Esophagus muscularis mucosa (tissue), 4 donors: ENCODE results near the gene FANCE. TPM values are rescaled to one million over a fixed set of nuclear protein-coding genes. Genes with fewer than 3 reads are reported as not detected.

Source experiments
- DNase-seq: peaks from one replicate; pipeline ENCODE4 v3.0.0-alpha.2; 2017; ENCODE audit errors: extremely low spot score
- H3K27ac ChIP-seq, 4 donors: fragments of 200-600 bp; sonication (generic); replicated peaks in 1 of 4; 1 replicate in 3 of 4; 2 replicates in 1 of 4; pipeline ENCODE4 v1.5.1; 2016 to 2019; ENCODE audit warnings: mild to moderate bottlenecking in 1 of 4
- H3K27me3 ChIP-seq, 4 donors: fragments of 200-600 bp; sonication (generic); one replicate each; pipeline versions ENCODE4 v1.5.1 to v1.6.0; 2016 to 2019
- H3K36me3 ChIP-seq, 4 donors: fragments of 200-600 bp; sonication (generic); one replicate each; pipeline ENCODE4 v1.5.1; 2016 to 2019
- H3K4me1 ChIP-seq, 4 donors: fragments of 200-600 bp; sonication (generic); one replicate each; pipeline ENCODE4 v1.5.1; 2016 to 2019
- H3K4me3 ChIP-seq, 4 donors: fragments of 200-600 bp; sonication (generic); 1 replicate in 2 of 4; 2 replicates in 2 of 4; pipeline ENCODE4 v1.5.1; 2016 to 2019; ENCODE audit warnings: mild to moderate bottlenecking in 4 of 4, moderate library complexity in 1 of 4
- H3K9me3 ChIP-seq, 4 donors: fragments of 200-600 bp; sonication (generic); 1 replicate in 3 of 4; 2 replicates in 1 of 4; pipeline ENCODE4 v1.5.1; 2016 to 2019
- EP300 ChIP-seq: sonication (generic); formaldehyde crosslinking; IDR thresholded peaks from one replicate; pipeline ENCODE4 v1.6.1; 2017; ENCODE audit warnings: antibody characterized with exemption
- POLR2A ChIP-seq: fragments of 450-650 bp; IDR thresholded peaks from one replicate; pipeline ENCODE4 v1.6.1; 2017; ENCODE audit warnings: antibody characterized with exemption, moderate library complexity, mild to moderate bottlenecking, low read depth
- POLR2AphosphoS5 ChIP-seq, 2 donors: sonication (generic); formaldehyde crosslinking; IDR thresholded peaks; one replicate each; pipeline ENCODE4 v1.6.1; 2017; ENCODE audit warnings: antibody characterized with exemption in 2 of 2
- WGBS: methylation state at CpG from one replicate; pipeline ENCODE4 v1.1.5; 2018; 5-methylcytosine and 5-hydroxymethylcytosine counted together
- intact Hi-C: fragments of 100-400 bp; cut with DNase I; formaldehyde crosslinking; loops from one replicate; pipeline ENCODE4 v1.15.1; 2023
- total RNA-seq, 4 donors: library from RNA; depleted of rRNA; stranded (reverse); fragments of >200 nt; gene quantifications; one replicate each; pipeline versions ENCODE4 v1.1.0 to v1.2.1, GENCODE V29; 2016
- TF ChIP-seq, protein P1 (sequence below), 3 experiments: fragments of 200-600 bp in 2 of 3; fragments of 450-650 bp in 1 of 3; sonication (generic) in 2 of 3; IDR thresholded peaks; one replicate each; pipeline ENCODE4 v1.5.1; 2017 to 2019; ENCODE audit warnings: antibody characterized with exemption in 3 of 3, mild to moderate bottlenecking in 2 of 3, moderate library complexity in 1 of 3

Gene FANCE
- total RNA-seq, 4 donors from 2014 or later: 1.7 to 6.3 (median 5.0) TPM

DNA sequence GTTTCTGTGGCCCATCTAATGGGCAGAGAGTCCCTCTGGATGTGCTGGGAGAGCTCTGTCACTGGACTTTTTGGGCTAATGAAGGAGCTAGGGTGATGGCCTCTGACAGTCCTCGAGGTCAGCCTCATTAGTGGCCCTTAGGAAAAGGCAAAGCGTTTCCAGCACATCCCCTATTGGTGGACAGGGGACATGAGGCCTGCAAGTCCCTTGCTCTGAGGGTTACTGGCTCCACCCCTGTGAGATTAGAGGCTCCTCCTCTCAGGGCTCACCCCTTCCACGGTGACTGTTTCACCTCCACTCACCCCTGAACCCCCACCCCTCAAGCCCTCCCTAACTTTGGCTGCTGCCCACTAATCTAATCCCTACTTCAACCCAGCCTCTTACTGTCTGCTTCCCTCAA, 12.8 kb upstream of the FANCE start:
- no peak for TF ChIP-seq POLR2AphosphoS5 (IDR thresholded peaks at IDR 0.05)
- TF ChIP-seq EP300: no peak
- no peak for TF ChIP-seq POLR2A
- TF ChIP-seq, protein P1, sequence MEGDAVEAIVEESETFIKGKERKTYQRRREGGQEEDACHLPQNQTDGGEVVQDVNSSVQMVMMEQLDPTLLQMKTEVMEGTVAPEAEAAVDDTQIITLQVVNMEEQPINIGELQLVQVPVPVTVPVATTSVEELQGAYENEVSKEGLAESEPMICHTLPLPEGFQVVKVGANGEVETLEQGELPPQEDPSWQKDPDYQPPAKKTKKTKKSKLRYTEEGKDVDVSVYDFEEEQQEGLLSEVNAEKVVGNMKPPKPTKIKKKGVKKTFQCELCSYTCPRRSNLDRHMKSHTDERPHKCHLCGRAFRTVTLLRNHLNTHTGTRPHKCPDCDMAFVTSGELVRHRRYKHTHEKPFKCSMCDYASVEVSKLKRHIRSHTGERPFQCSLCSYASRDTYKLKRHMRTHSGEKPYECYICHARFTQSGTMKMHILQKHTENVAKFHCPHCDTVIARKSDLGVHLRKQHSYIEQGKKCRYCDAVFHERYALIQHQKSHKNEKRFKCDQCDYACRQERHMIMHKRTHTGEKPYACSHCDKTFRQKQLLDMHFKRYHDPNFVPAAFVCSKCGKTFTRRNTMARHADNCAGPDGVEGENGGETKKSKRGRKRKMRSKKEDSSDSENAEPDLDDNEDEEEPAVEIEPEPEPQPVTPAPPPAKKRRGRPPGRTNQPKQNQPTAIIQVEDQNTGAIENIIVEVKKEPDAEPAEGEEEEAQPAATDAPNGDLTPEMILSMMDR (IDR thresholded peaks at IDR 0.05): no peak
- DNase-seq: no peak
- Histone ChIP-seq H3K36me3 (no peaks in the 10 kb centered on the region), H3K4me3 (no peak overlapping the region), H3K27ac (no peak overlapping the region), H3K9me3 (no peaks in the 10 kb centered on the region), H3K4me1 (peaks cover 0 to 9% (median 7%) of the 10 kb centered on the region in 4 donors), H3K27me3 (no peaks in the 10 kb centered on the region)
- intact Hi-C loops: no loop called here
- 46% methylated on average over 3 of the region's 3 CpGs for WGBS

DNA sequence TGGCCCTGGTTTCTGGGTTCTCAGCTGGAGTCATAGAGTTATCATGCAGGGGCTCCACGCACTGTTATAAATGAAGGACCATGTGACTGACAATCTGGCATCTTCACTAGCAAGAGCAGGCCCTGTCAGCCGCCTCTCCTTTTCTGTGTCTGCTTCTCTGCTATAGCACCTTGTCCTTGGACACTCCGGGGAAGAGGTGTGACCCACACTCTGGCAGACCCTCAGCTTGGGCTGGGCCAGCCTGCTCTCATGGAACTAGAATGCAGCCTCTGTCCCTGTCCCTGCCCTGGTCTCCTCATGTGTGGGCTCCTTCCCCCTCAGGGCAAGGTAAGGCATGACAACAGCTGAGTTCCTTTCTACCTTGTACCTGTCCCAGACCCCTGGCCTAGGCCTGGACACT, 10.9 kb upstream of the FANCE start:
- intact Hi-C loops: no loop called here
- TF ChIP-seq EP300: no peak
- TF ChIP-seq, protein P1 (IDR thresholded peaks at IDR 0.05): no peak
- TF ChIP-seq POLR2A: no peak
- TF ChIP-seq POLR2AphosphoS5 (IDR thresholded peaks at IDR 0.05): no peak
- H3K27me3 ChIP-seq: no peaks in the 10 kb centered on the region
- no peak for DNase-seq
- WGBS: 86% methylated on average over 2 of the region's 3 CpGs
- H3K4me1 ChIP-seq: no peaks in the 10 kb centered on the region
- no peak overlapping the region for H3K4me3 ChIP-seq
- H3K27ac ChIP-seq: no peak overlapping the region
- H3K36me3 ChIP-seq: no peaks in the 10 kb centered on the region
- no peaks in the 10 kb centered on the region for H3K9me3 ChIP-seq

DNA sequence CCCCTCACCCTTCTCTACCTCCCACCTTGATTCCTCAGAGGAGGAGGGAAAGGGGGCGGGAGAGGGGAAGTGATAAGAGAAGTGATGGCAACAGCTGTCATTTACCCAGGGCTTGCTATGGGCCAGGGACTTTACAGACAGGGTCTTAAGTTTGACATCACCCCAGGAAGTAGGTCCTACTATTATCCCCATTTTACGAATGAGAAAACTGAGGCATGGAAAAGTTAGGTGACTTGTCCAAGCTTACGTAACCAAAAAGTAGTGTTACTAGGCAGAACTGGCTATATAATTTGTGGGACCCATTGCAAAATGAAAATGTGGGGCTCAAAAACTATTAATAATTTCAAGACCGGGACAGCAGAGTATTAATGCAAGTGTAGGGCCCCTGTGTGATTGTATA, 10.5 kb upstream of the FANCE start:
- no peaks in the 10 kb centered on the region for H3K36me3 ChIP-seq
- intact Hi-C loops: no loop called here
- no peaks in the 10 kb centered on the region for H3K4me1 ChIP-seq
- H3K27ac ChIP-seq: no peak overlapping the region
- no peaks in the 10 kb centered on the region for H3K9me3 ChIP-seq
- 90% methylated on average over 4 of the region's 4 CpGs for WGBS
- TF ChIP-seq, protein P1 (IDR thresholded peaks at IDR 0.05): no peak
- TF ChIP-seq POLR2AphosphoS5 (IDR thresholded peaks at IDR 0.05): no peak
- no peak for TF ChIP-seq POLR2A
- no peak for TF ChIP-seq EP300
- no peak overlapping the region for H3K4me3 ChIP-seq
- no peaks in the 10 kb centered on the region for H3K27me3 ChIP-seq
- DNase-seq: no peak

DNA sequence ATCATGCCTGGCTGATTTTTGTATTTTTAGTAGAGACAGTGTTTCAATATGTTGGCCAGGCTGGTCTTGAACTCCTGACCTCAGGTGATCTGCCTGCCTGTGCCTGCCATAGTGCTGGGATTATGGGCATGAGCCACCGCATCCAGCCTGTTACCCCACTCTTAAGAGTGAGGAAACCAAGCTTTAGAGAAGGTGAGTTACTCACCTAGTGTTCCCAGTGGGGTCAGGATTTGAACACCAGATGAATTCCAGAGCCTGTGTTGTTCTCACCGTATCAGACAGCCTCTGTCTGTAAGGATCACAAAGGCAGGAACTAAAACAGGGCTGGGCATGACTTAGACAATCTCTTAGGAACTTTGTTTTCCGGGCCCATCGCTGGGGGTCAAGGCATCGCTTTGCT, 9.4 kb upstream of the FANCE start:
- H3K4me1 ChIP-seq: no peaks in the 10 kb centered on the region
- H3K9me3 ChIP-seq: no peaks in the 10 kb centered on the region
- no peak for TF ChIP-seq EP300
- TF ChIP-seq, protein P1 (IDR thresholded peaks at IDR 0.05): no peak
- no peak for TF ChIP-seq POLR2A
- TF ChIP-seq POLR2AphosphoS5 (IDR thresholded peaks at IDR 0.05): no peak
- 82% methylated on average over 2 of the region's 5 CpGs for WGBS
- no peak overlapping the region for H3K4me3 ChIP-seq
- no peaks in the 10 kb centered on the region for H3K27me3 ChIP-seq
- no peaks in the 10 kb centered on the region for H3K36me3 ChIP-seq
- DNase-seq: no peak
- intact Hi-C loops: no loop called here
- no peak overlapping the region for H3K27ac ChIP-seq

DNA sequence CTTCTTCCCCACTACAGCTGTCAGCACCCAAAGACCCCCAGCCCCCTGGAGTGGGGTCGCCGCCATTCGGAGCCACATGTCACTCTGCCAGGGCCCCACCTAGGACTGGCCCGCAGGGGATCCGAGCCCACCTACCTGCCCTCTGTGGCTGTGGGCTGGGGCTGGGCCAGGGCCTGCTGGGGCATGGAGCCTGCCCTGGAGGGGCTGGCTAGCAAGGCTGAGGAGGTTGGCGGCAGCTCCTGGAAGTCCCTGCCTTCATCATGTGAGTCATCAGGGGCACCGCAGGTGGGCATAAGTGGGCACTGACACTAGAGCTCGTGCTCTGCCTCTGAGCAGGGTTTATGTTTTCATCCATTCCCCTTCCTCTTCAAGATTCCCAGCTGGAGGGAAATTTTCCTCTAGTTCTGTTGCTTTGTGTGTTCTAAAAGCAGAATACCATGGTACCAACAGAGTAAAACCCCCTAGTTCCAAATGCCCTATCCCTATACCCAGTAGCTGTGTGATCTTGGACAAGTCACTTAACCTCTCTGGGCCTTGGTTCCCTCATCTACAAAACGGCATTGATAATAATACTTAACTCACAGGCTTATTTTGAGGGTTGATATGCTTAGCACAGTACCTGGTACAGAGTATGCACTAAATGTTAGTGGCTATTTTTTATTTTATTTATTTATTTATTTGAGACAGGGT, 8.7 kb upstream of the FANCE start:
- intact Hi-C loops: no loop called here
- 90% methylated on average over 4 of the region's 9 CpGs for WGBS
- no peak for TF ChIP-seq POLR2AphosphoS5 (IDR thresholded peaks at IDR 0.05)
- TF ChIP-seq EP300: no peak
- TF ChIP-seq POLR2A: no peak
- TF ChIP-seq, protein P1 (IDR thresholded peaks at IDR 0.05): no peak

More for the DNA sequence above, 8.7 kb upstream of the FANCE start:
- Histone ChIP-seq H3K27me3 (no peaks in the 10 kb centered on the region), H3K27ac (no peak overlapping the region), H3K36me3 (no peaks in the 10 kb centered on the region), H3K4me3 (no peak overlapping the region), H3K4me1 (no peaks in the 10 kb centered on the region), H3K9me3 (no peaks in the 10 kb centered on the region)
- no peak for DNase-seq
